GM18867 (cell line): ENCODE results near the gene PER1.
"Not testable (repeated sequence)": the region's sequence is repeated elsewhere in the genome, so short reads cannot be mapped to it uniquely, and the experiment has no call there.

Source experiments
- ATAC-seq: cut with Tn5 transposase; IDR thresholded peaks from one replicate; pipeline ENCODE4 v1.9.1; 2021; ENCODE audit warnings: mild to moderate bottlenecking, moderate library complexity; ENCODE audit not compliant: unreplicated experiment

Gene PER1

GRCh38 chr17:8173056-8173870, 21.1 kb upstream of the PER1 start:
- ATAC-seq, result peak; percentile 69

DNA sequence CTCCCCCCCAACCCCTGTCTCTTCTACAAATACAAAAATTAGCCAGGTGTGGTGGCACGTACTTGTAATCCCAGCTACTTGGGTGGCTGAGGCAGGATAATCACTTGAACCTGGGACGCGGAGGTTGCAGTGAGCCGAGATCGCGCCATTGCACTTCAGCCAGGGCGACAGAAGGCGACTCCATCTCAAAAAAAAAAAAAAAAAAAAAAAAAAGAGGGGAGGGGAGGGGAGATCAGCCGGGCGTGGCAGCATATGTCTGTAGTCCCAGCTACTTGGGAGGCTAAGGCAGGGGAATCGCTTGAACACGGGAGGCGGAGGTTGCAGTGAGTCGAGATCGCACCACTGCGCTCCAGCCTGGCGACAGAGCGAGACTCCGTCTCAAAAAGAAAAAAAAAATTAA, 18.0 kb upstream of the PER1 start:
- ATAC-seq, result not testable (repeated sequence)

GRCh38 chr17:8167526-8167925, 15.3 kb upstream of the PER1 start:
- ATAC-seq, result no peak

DNA sequence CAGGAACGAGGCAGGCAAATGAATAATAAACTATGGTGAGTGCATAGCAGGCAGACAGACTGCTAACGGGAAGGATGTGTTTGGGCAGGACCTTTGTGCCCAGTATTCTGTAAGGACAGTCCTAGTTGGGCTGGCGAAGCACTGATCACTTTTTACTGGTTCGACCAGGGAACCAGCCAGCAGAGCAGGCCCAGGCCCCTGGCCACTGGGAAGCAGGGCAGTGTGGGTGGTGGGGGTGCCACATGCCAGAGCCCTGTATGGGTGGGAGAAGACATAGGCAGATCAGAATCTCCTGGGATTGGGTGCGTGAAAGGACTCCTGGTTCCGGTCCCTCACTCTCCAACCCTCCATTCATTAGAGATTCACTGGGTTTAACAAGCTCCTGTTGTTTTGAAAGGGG, 14.5 kb upstream of the PER1 start:
- ATAC-seq, result no peak

- ATAC-seq, result no peak
These were observed 12.6 kb upstream of the PER1 start for GRCh38 chr17:8164815-8165131.

- no peak for ATAC-seq
These were observed 12.0 kb upstream of the PER1 start for GRCh38 chr17:8163978-8164814.

DNA sequence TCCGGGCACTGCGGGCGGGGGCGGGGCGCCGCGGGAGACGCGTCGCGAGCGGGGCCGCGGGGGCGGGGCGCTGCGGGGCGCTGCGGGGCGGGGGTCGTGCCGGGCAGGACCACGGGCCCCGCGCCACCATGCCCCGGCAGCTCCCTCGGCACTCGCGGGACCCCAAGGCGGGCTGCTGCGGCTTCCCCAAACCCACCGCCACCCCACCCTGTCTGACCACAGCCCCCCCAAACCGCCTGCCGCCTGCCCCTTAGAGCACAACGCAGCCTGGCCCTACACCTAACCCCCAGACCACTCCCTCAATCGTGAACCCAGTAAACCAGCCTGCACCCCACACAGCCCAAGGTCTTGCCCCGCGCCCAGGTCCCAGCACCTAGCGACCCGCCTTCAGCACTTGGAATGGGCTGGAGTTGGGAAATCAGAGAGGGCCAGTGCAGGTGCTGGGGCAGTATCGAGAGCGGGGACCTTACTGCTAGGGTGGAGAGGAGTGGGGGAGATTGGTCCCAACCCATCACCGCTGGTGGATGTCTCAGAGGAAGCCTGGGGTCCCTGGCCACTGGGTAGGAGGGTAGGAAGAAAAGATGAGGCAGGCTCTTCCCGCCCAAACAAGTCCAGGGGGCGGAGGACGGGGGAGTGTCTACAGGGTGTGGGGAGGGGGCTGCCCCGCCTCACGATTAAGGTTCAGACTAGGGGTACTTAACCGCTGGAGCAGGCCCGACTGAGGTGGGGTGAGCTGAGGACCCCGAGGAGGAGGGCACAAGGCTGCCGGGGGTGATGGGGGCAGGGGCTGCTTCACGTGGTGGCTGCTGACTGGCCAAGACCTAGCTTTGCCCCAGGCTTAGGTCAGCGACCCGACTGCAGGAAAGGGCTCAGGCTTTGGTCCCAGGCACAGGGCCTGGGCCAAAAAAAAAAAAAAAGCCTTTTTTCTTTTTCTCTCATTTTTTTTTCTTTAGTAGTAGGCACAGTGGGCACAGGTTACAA, 11.1 kb upstream of the PER1 start:
- ATAC-seq, result no peak

- no peak for ATAC-seq
These were observed 10.2 kb upstream of the PER1 start, which contains the start of gene VAMP2 for GRCh38 chr17:8162233-8162996. TSS of gene VAMP2 (minus strand) at chr17:8162948. CDS start at chr17:8162879, 69 bp downstream.

DNA sequence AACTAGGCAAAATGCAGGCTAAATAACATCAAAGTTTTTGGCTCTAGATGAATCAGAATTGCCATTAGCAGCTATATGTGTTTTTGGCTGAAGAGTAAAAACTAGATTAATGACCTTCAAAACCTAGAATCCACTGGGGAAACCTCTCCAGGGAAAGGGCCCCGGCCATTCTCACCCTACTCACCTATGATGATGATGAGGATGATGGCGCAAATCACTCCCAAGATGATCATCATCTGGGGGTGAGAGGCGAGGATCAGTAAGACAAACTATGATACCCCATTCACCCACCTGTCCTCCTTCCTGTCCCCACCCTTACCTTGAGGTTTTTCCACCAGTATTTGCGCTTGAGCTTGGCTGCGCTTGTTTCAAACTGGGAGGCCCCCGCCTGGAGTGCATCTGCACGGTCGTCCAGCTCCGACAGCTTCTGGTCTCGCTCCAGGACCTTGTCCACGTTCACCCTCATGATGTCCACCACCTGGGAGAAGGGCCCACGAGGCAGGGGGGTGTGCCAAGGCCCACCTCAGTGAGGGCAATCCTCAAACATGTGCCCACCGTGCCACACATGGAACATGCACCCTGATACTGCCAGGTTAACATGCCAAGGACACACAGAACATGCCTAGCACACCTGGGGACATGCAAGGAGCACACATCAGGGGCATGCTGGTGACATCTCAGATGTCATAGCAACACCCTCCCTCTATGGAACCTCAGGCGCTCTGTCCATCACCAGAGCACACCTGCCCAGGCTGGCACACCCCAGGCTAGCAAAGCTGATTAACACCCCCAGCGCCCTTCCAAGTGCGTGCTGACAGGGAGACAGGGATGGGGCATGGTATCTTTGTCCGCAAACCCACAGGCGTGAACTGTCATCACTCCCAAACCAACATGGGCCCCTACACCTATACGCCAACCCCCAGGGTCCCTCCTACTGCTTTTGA, 9.4 kb upstream of the PER1 start:
- no peak for ATAC-seq

DNA sequence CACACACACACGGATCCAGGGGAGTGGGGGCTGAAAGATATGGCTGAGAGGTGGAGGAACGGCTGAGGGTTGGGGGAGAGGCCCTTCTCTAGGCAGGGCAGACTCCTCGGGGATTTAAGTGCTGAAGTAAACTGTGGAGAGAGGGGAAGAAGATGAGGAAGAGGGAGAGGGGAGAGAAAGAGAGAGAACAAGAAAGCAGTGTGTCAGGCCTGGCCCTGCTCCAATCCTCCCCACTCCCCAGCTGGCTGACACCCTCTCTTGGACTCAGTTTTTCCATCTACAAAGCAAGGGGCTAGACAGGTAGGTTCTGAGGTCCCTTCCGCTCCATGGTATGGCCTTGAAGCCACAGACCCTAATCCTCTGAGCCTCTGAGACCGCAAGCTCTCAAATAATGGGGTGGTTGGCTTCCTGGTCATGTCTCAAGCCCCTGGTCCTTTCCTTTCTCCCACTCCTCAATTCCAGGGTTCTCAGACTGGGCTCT, 8.6 kb upstream of the PER1 start:
- no peak for ATAC-seq

DNA sequence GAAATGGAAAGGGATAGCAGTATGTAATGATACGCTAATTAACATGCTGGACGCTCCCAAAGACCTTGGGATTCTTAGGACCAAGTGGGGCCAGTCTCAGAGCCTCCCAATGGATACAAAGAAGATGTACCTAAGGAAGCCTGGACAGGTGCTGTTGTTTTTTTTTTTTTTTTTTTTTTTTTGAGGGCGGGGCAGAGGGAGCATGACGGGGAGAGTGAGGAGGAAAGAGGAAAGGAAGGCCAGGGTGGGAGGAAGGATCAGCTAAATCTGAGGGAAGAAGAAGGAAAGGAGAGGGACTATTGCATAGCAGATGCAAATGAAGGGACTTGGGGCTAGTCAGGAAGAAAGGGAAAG, 8.0 kb upstream of the PER1 start:
- no peak for ATAC-seq

DNA sequence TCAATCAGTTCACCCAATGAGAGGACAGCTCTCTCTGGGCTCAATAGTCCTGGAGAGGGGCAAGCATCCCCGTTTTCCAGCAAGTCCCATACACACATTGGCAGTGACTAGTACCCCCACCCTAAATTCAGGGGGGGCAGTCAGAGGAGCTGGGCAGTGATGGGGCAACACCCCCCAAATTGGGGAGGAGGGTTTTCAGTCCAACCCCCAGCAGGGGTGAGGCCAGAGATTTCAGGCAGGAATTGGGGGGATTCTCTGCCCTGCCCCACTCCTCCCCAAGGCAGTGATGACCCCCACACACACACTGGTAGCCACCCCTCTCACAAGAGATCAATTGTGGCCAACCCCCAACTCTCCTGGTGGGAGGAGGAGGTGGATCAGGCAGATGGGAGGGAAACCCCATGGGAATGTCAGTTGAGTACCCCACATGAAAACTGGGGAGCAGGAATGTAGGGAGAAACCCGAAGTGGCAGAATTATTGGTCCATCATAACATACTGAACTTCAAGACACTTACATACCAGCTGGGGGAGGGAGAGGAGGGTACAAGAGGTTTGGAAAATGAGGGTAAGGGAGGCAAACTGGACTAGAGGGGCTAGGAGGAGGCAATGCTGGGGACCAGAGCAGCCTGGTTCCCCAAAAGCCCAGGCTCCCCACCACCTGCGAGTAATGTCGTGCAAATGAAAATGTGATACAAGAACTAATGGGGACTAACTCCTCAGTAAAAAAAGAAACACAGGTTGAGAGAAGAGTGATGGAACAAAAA, 7.4 kb upstream of the PER1 start:
- ATAC-seq, result no peak

- no peak for ATAC-seq
These were observed 6.8 kb upstream of the PER1 start for GRCh38 chr17:8159032-8159400.

DNA sequence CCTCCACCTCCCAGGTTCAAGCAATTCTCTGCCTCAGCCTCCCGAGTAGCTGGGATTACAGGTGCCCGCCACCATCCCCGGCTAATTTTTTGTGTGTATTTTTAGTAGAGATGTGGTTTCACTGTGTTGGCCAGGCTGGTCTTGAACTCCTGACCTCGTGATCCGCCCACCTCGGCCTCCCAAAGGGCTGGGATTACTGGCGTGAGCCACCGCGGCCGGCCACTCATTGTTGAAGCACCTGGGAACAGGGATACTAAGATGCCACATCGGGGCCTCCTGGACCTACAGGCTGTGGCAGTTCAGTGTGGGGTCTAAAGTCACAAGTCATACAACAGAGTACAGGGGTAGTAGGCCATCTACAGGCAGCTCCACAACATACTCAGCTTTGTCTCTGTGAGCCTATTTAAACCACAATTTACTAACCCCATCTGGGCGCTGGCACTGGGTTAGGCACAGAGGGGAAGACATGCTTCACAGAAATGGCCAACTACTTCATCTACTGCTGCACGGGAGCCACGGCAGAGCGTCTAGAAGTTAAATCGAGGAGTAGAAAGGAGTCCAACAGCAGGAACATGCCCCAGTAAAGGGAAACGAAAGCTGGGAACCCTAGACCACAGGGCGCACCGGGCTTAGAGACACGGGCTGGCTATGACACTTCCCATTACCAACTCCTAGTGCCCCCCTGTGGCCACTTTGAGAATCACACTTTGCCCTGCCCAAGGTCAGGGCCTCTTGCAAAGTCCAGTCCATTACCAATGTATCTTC, 6.2 kb upstream of the PER1 start:
- no peak for ATAC-seq

- peak; percentile 84 for ATAC-seq
These were observed 4.2 kb upstream of the PER1 start for GRCh38 chr17:8156246-8156992.

GRCh38 chr17:8155996-8156245, 3.7 kb upstream of the PER1 start:
- ATAC-seq, result no peak

- no peak for ATAC-seq
These were observed 3.2 kb upstream of the PER1 start for GRCh38 chr17:8155231-8155995.
